ENCODE measurements around the gene SLC6A9. TPM values are rescaled to one million over a fixed set of nuclear protein-coding genes. Genes with fewer than 3 reads are reported as not detected.

Gene SLC6A9
- total RNA-seq, 3 donors from 2014 or later (not counting 1 experiment from before 2014, with no cell fraction given), result 0.29 to 0.55 TPM; not detected in 1

DNA sequence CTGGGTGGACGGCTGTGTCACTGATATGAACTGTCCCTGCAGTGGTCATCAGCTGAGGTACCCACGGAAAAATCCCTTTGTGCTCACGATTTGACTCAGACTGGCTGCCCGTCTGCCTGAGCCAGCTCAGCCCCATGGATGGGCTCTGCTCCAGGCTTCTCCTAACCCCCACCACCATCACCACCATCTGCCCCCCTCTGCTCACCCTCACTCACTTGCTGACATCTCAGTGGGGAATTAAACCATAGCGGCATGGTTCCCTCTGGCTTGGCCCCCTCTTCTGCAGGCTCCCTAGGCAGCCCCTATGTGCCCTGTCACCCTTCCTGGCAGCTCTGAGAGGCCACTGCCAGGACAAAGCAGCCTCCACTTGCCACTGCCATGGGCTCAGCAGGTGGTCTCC lies 17.3 kb downstream of the SLC6A9 start:
- Mint-ChIP-seq H3K27ac (no peak overlapping the region), H3K27me3 (ENCODE audit: low read depth in 2 of 2) (peaks cover 0 to 7% of the 10 kb centered on the region in 2 donors), H3K9me3 (no peaks in the 10 kb centered on the region), H3K4me1 (no peaks in the 10 kb centered on the region), H3K36me3 (no peaks in the 10 kb centered on the region), H3K4me3 (no peak overlapping the region)
- 76% methylated on average over 5 of the region's 5 CpGs for WGBS (ENCODE audit: insufficient coverage)
- no peaks in the 10 kb centered on the region for H3K36me3 ChIP-seq (ENCODE audit: control insufficient read depth, insufficient read depth, low read length)
- no peaks in the 10 kb centered on the region for H3K4me1 ChIP-seq (ENCODE audit: control insufficient read depth, insufficient read depth, low read length)
- intact Hi-C loops (cut with micrococcal nuclease), result no loop called here
- no peak for ATAC-seq
- H3K4me3 ChIP-seq (ENCODE audit: low read length), result no peak overlapping the region
- TF ChIP-seq, protein P1, sequence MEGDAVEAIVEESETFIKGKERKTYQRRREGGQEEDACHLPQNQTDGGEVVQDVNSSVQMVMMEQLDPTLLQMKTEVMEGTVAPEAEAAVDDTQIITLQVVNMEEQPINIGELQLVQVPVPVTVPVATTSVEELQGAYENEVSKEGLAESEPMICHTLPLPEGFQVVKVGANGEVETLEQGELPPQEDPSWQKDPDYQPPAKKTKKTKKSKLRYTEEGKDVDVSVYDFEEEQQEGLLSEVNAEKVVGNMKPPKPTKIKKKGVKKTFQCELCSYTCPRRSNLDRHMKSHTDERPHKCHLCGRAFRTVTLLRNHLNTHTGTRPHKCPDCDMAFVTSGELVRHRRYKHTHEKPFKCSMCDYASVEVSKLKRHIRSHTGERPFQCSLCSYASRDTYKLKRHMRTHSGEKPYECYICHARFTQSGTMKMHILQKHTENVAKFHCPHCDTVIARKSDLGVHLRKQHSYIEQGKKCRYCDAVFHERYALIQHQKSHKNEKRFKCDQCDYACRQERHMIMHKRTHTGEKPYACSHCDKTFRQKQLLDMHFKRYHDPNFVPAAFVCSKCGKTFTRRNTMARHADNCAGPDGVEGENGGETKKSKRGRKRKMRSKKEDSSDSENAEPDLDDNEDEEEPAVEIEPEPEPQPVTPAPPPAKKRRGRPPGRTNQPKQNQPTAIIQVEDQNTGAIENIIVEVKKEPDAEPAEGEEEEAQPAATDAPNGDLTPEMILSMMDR (IDR thresholded peaks at IDR 0.05), result no peak
- no peaks in the 10 kb centered on the region for H3K9me3 ChIP-seq (ENCODE audit: control insufficient read depth, insufficient read depth, low read length)
- H3K27ac ChIP-seq (ENCODE audit: low read length), result no peak overlapping the region
- H3K27me3 ChIP-seq (ENCODE audit: control insufficient read depth, insufficient read depth, low read length), result no peaks in the 10 kb centered on the region
- no peak for DNase-seq

DNA sequence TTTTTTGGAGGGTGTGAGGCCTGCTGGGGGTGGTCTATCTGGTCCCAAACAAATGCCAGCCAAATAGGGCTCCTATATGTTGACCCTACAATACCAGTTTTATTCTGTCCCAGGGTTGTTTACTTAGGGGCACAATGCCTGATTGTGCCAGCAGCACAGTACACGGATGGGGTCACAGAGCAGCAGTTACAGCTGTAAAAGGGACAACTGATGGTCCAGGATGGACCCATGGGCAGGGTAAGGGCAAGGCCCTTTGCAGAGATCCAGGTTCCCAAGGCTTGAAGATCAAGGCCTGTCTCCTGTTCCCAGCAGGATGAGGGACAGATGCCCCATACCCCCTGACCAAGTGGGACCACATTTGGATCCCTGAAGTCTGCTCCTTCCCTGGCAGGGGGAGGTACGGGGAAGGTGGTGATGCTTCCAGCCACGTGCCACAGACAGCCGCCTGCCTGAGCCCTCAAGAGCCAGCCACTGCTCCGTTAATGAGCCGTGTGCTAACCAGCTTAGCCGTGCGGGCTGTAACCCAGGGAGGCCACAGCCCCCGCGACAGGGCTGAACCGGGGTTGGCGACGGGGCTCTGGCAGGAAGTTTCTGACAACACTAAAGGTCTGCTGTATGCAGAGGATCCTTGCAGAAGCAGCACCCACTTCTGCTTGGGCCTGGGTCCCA lies 18.2 kb downstream of the SLC6A9 start:
- Histone ChIP-seq H3K36me3 (ENCODE audit: control insufficient read depth, insufficient read depth, low read length) (no peaks in the 10 kb centered on the region), H3K27ac (ENCODE audit: low read length) (no peak overlapping the region), H3K4me3 (ENCODE audit: low read length) (no peak overlapping the region), H3K4me1 (ENCODE audit: control insufficient read depth, insufficient read depth, low read length) (no peaks in the 10 kb centered on the region), H3K9me3 (ENCODE audit: control insufficient read depth, insufficient read depth, low read length) (no peaks in the 10 kb centered on the region), H3K27me3 (ENCODE audit: control insufficient read depth, insufficient read depth, low read length) (no peaks in the 10 kb centered on the region)
- ATAC-seq (no peak), DNase-seq (no peak)
- Mint-ChIP-seq H3K36me3 (no peaks in the 10 kb centered on the region), H3K9me3 (no peaks in the 10 kb centered on the region), H3K4me3 (no peak overlapping the region), H3K27me3 (ENCODE audit: low read depth in 2 of 2) (peaks cover 0 to 7% of the 10 kb centered on the region in 2 donors), H3K27ac (no peak overlapping the region), H3K4me1 (no peaks in the 10 kb centered on the region)
- WGBS (ENCODE audit: insufficient coverage), result 24% methylated on average over 13 of the region's 13 CpGs
- TF ChIP-seq, protein P1 (IDR thresholded peaks at IDR 0.05), result no peak
- intact Hi-C loops (cut with micrococcal nuclease), result no loop called here

DNA sequence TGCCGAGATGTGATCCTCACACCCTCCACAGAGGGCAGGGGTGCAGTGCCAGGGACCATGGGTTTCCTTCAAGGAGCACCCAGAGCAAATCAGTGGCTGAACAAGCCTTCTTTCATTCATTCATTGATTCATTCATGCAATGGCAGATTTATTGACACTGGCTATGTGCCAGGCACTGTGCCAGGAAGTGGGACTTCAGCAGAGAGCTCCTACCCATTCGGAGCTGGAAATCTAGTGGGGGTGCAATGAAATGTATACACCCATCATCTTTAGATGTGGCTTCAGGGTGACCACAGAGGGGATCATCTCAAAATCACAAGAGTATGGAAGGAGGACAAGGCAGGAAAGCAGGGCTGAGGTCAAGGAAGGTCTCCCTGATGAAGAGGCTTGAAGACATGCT lies 18.9 kb downstream of the SLC6A9 start:
- no peaks in the 10 kb centered on the region for H3K9me3 ChIP-seq (ENCODE audit: control insufficient read depth, insufficient read depth, low read length)
- ATAC-seq (no peak), DNase-seq (no peak)
- H3K4me1 ChIP-seq (ENCODE audit: control insufficient read depth, insufficient read depth, low read length), result no peaks in the 10 kb centered on the region
- intact Hi-C loops (cut with micrococcal nuclease), result no loop called here
- H3K4me3 ChIP-seq (ENCODE audit: low read length), result no peak overlapping the region
- Mint-ChIP-seq H3K27me3 (ENCODE audit: low read depth in 2 of 2) (peaks cover 0 to 7% of the 10 kb centered on the region in 2 donors), H3K4me3 (no peak overlapping the region), H3K27ac (no peak overlapping the region), H3K9me3 (no peaks in the 10 kb centered on the region), H3K36me3 (no peaks in the 10 kb centered on the region), H3K4me1 (no peaks in the 10 kb centered on the region)
- WGBS (ENCODE audit: insufficient coverage), result 61% methylated on average over 2 of the region's 2 CpGs
- no peak overlapping the region for H3K27ac ChIP-seq (ENCODE audit: low read length)
- TF ChIP-seq, protein P1 (IDR thresholded peaks at IDR 0.05), result no peak
- H3K27me3 ChIP-seq (ENCODE audit: control insufficient read depth, insufficient read depth, low read length), result no peaks in the 10 kb centered on the region
- H3K36me3 ChIP-seq (ENCODE audit: control insufficient read depth, insufficient read depth, low read length), result no peaks in the 10 kb centered on the region

DNA sequence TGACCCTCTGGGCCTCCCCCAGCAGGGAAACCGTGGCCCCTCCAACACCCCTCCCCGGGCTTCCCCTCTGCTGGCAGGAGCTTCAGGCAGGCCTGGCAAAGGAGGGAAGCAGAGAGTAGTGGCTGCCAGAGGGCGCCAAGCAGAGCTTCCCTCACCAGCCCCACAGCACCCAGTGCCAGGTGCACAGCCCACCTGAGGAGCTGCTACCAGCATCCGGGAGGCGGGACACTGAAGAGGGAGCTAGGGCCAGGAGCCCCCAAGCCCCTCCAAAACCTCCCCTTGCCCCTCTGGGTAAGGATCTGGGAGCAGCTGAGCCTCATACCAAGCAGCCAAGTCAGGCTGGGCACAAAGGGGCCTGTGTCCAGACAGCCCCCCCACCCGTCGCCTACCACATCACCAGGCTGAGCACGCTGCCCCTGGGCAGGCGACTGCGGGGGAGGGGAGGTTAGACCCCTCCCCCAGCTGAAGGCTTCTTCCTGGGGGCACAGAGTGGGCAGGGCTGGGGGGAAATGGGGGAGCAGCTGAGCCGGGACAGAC lies 20.3 kb downstream of the SLC6A9 start:
- peaks cover 0 to 7% of the 10 kb centered on the region in 2 donors for H3K27me3 Mint-ChIP-seq (ENCODE audit: low read depth in 2 of 2)
- ATAC-seq (no peak), DNase-seq (no peak)
- H3K36me3 ChIP-seq (ENCODE audit: control insufficient read depth, insufficient read depth, low read length), result no peaks in the 10 kb centered on the region
- intact Hi-C loops (cut with micrococcal nuclease), result no loop called here
- H3K27me3 ChIP-seq (ENCODE audit: control insufficient read depth, insufficient read depth, low read length), result no peaks in the 10 kb centered on the region
- no peaks in the 10 kb centered on the region for H3K36me3 Mint-ChIP-seq
- 84% methylated on average over 10 of the region's 11 CpGs for WGBS (ENCODE audit: insufficient coverage)
- no peaks in the 10 kb centered on the region for H3K4me1 Mint-ChIP-seq
- no peak overlapping the region for H3K27ac ChIP-seq (ENCODE audit: low read length)
- no peaks in the 10 kb centered on the region for H3K9me3 Mint-ChIP-seq
- no peak overlapping the region for H3K4me3 ChIP-seq (ENCODE audit: low read length)
- H3K9me3 ChIP-seq (ENCODE audit: control insufficient read depth, insufficient read depth, low read length), result no peaks in the 10 kb centered on the region
- TF ChIP-seq, protein P1 (IDR thresholded peaks at IDR 0.05), result no peak
- H3K4me1 ChIP-seq (ENCODE audit: control insufficient read depth, insufficient read depth, low read length), result no peaks in the 10 kb centered on the region
- no peak overlapping the region for H3K4me3 Mint-ChIP-seq
- H3K27ac Mint-ChIP-seq, result no peak overlapping the region
